GM19463 (cell line): ENCODE results near the gene SH3YL1.

ENCODE experiments used
- ATAC-seq: cut with Tn5 transposase; IDR thresholded peaks from one replicate; pipeline ENCODE4 v1.9.1; 2021; ENCODE audit warnings: mild to moderate bottlenecking, moderate library complexity; ENCODE audit not compliant: unreplicated experiment

SH3YL1 gene

DNA sequence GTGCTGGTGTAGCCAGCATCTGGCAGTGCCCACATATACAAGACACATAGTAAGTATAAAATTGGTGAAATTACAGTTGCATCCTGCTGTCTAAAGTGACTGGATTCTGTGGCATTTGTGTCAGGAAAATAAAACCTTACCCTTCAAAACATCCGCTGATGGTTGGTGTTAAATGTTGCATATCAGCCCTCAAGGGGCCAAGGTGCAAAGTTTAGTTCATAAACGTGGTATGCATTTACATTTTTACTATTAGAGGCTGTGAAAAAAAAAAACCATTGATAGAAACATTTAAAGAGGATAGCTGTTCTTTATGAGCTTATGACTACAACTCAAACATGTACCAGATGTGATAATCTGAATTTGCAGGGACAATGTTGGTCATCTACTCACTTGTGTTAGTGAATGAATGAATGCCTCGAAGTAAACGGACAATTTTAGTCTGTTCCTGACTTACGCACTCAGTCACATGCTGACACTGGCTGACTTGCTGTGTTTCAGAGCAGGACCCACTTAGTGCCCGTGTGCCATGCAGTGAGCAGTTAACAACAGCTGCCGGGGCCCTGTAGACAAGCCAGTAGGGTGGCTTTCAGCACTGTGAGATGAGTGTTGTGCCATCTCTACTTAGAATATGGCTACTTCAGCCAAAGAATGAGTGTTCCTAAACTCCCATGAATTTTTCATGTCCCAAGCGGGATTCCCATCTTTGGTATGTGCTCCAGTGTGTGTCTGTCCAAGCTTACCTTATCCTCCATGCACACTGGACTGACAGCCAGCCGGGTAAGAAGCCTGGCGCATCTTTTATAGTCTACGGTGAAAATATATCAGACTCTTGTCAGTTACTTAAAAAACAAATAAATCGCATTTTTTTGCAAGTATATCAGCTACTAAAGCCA, 18.8 kb upstream of the SH3YL1 start:
- ATAC-seq: no peak

DNA sequence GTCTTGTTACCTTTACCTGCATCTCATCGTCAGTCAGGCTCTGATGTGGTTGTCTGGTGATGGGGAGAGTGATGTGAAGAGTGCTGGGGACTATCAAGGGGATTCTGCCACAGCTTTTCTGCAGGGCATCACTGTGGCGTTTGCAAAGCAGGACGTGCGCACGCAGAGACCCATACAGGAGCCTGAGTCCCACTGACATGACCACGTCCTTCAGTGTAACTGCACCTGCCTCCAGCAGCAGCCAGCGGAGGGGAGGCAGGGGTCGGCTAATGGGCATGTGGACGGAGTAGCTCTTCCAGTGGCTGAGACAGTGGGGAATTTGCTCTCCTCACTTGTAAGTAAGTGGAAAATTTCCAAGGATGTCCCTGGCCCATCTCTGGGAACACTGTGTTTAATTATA, 17.5 kb upstream of the SH3YL1 start:
- no peak for ATAC-seq

DNA sequence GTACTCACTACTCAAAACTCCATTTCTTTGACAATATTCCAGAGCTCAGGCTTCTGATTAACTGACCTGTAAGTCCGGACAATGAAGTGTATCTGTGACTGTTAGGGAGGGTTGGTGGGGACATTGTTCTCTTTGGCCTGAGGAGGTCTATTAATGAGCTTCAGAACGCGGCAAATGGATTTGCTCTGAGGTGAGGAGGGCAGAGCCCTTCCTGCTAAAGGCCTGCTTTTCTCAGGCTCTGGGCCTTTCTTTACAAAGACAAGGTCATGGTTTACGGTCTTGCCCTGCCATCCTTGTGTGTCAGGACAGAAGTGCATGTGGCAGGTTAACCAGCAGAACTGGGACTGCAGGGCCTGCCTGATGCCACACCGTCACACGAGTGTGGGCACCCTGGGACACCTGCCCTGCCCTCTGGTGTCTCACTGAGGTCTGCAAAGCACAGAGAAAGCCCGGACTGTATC, 16.8 kb upstream of the SH3YL1 start:
- ATAC-seq: no peak

DNA sequence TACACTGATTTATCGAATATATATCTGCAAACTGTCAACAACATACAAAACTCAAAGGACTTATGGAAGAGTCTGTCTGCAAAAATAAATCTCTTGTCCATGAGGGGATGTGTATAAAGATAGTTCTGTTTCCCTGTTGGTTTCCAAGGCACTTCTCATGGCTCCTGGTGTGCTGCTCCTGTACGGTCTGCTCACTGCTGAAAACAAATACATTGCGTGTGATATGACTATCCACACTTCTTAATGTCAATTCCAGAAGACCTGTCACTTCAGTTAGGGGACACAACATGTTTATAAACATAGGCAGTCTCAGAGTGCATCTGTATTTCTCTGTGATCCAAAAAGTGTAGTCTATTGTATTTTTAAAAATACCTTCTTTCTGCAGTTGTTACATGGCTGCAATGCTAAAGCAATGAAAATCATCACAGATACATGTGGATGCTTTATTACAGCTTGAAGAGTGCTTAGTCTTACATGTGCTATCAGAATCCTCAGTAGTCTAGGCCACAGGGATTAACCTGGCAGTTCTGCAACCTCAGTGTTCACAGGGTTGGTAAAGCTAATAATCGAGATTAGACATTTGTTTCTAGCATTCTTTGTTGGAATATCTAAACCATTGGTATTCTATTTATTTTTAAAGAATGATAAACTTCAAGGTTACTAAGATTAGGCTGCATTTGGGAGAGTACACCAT, 16.3 kb upstream of the SH3YL1 start:
- ATAC-seq: no peak

DNA sequence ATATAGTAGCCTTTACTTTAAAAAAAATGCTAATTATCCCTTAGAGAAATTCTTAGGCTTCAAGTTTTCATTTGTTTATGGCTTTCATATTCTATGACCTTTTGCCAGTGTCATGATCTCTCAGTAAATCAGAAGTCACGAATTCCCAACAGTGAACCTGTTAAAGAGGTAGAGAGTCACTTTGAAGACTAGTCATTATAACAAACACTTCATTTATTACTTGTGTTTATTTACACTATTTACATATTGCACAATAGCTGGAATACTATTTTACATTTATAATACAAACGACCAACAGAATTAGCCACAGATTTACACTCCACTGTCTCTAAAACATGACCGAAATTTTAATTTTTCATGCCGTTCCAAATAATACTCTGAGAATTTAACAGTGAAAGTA, 15.5 kb upstream of the SH3YL1 start:
- no peak for ATAC-seq

DNA sequence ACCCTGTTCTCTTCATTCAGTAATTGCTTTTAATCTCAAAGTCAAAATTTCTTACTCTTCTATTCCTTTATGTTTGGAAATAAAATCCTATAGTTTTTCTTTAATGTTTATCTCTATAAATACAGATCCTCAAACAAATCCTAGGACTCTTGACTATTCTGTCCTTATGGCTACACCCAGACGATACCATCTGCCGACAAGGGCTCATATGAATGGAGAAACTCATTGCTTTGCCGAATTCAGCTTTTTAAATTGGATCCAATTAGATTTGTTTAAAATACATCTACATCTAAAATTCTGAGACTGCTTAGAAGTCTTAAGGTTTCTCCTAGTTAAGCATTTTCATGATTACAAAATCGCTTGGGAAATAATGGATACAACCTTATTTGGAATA, 15.1 kb upstream of the SH3YL1 start:
- ATAC-seq: no peak

DNA sequence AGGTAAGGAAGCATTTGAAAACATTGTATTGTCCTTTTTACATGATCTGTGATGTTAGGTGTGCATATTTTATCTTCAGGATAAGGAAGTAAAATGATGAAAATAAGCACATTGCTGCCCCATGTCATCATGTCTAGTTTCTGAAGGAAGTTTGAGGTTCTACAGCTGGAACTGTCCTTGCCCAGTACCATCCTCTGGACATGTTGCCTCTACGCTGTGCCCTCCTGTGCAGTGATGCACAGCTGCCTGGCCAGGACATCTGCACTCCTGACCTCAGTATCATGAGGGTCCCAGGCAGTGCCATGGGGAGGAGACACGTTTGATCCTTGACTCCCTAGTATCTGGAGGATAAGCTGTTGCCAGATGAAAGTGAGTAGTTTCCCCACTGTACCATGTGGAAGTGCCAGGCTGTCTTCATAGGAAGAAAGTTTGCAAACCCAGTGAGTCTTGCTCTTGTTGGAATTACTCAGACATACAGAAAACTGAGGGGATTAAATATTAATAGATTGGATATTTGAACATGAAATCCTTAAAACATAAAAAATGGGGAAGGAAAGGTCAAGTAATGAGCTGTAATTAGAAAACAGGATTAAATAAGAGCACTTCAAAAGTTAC, 14.6 kb upstream of the SH3YL1 start:
- no peak for ATAC-seq

DNA sequence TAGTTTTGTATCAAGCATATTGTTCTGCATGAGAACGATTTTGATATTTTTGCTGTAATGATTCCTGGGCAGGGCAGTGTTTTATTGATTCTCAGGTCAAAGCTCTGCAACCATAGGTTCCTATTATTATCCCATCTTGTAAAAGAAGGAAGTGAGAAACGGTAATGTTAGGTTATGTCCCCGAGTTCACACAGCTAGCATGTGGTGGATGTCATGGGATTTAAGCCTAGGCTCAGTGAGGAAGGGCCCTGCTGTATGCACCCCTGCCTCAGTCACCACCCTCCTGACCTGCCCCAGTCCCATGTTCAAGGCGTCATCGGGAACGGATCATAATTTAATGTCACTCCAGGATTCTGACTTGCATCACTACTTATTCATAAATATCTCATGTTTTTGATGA, 11.6 kb upstream of the SH3YL1 start:
- peak; percentile 98 for ATAC-seq

DNA sequence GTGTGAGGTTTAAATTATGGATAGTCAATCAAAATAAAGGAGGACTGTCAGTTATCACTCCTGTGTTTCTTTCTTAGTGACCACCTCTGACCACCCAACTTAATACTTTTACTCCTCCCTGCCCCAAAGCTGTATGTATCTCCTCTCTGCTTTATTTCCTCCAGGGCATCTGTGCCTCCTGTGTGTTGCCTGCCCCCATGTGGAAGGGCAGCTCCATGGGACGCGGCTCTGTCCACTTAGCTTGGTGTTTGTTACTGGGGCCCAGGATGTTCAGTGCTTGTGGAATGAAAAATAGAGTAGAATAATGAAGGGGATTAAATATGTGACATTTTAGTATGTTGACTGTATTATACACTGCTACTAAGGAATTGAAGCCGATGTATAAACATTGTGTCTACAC, 10.7 kb upstream of the SH3YL1 start:
- ATAC-seq: no peak

DNA sequence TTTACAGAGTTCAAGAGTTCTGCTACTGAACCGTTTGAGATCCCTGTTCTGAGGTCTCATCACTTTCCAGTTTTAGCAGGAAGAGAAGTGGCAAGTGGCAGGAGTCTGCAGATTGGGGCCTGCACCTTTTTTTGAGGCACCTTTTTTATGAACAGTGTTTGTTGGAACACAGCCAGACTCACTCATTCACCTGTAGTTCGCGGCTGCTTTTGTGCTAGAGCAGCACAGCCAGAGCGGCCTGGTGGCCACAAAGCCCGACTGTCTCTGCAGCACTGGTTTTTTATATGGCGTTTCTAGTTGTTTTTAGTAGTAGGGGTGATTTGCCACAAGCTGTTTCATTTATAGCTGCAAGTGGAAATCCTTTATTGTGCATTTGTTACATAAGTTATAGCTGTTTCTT, 9.5 kb upstream of the SH3YL1 start:
- ATAC-seq: no peak

DNA sequence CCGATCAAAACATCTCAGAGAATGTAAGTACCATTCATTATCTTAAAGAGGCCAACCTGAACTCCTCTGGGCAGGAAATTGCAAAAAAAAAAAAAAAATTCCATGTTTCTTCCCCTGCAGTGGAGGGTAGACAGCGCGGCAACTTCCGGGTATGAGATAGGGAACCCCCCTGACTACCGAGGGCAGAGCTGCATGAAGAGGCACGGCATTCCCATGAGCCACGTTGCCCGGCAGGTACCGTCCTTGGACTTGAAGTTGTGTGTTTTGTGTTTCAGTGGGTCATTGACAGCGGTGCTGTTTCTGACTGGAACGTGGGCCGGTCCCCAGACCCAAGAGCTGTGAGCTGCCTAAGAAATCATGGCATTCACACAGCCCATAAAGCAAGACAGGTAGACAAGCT, 8.1 kb upstream of the SH3YL1 start:
- no peak for ATAC-seq

DNA sequence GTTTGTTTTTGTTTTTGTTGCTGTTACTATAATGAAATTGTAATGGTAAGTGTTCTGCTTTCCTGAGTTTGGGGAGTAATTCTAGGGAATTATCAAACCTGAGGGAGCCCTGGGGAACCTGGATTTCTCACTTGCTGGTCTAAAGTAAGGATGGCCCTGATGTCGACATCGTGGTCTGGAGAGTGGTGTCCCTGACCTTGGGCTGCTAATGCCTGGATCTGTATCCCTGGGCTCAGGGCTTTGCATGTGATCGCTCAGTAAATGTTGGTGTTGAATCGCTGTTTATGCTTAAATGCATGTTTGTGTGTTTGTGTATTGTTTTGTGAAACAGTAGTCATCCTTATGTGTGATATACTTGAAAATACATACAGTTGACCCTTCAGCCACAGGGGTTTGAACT, 7.0 kb upstream of the SH3YL1 start:
- ATAC-seq: no peak

DNA sequence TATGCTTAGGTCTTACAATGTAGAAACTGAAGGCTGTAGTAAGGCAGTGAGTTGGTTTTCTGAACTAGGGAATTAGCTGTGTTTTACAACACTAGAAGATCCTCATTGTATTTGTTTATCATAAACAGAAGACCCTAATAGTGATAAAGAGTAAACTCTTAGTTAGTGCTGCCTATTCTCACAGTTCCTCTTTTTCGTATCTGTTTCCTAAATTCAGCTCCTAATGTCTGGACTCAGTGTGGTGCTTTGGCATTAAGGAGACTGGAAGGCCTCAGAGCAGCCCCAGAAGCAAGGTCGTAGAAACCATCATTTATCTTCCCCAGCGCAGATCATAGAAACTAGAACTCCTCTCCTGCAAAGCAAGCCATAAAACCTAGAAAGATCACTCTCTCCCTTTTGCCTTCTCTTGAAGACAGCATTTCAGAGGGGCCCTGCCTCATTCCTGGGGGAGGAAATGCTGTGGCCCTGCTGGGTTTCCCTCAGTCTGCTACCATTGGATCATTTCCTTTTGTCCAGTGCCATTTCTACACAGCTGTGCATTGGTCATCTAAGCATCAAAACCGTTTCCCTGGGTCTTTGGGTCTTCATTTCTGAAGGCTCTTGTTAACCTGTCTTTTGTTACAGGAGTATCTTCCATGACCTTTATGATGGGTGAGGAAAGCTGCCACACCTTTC, 5.7 kb upstream of the SH3YL1 start:
- ATAC-seq: no peak

DNA sequence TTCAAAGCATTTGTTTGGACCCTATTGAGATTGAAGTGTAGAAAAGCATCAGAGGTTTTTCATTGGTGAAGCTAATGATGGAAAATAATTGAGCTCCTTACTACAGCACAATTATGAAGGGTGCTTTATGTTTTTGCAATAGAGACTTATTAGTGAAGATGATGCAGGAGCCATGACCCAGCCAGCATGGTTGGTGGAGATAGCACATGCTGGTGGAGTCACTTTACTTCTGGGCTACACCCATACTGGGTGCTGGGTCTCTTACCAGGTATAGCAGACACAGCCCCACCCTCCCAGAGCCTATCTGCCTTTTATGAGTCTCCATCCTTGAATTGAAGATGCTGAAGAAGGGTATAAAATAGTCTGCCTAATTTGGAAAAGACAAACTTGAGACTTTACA, 4.5 kb upstream of the SH3YL1 start:
- no peak for ATAC-seq

DNA sequence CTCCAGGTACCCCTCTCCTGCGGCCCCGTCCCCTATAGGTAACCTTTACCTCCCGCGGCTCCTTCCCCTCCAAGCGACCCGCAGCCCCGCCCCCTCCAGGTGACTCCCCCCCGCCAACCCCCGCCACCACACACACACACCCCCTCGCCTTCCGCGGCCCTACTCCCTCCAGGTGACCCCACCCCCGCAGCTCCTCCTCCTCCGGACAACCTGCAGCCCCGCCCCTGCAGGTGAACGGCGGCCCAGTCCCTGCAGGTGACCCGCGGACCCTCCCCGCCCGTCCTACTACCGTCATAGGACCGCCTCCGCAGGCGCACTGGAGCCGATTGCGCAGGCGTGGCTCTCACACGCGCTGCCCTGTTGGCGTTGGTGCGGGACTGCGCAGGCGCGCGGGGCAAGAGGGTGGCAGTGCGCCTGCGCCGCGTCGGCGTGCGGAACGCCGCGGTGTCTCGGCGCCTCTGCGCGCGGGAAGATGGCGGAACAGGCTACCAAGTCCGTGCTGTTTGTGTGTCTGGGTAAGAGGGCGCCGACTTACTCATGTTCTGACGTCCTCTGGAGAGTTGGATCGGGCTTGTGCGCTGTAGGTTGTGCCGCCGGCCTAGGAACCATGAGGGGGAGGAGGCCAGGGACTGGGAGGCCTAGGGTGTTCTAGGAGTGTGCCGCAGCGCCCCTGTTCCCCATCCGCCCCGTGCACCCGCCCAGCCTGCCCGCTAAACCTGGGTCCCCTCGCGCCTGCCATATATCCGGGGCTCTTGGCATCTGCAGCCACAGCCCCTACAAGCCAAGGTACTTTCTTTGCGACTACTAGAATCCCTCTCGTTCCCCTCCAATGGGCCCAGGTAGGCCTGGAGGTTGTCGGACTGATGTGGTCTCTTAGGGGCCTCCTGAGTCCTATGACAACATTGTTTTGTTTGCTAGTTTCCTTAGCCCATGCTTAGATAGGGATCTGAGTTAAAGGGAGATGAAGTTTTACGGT, 949 bp upstream of the SH3YL1 start, which contains the start of gene ACP1:
Gene ACP1 (plus strand): TSS at position 455 of the 976 bp plus-strand sequence. CDS start 18 bp downstream, at position 473.
- peak; percentile 86 for ATAC-seq

DNA sequence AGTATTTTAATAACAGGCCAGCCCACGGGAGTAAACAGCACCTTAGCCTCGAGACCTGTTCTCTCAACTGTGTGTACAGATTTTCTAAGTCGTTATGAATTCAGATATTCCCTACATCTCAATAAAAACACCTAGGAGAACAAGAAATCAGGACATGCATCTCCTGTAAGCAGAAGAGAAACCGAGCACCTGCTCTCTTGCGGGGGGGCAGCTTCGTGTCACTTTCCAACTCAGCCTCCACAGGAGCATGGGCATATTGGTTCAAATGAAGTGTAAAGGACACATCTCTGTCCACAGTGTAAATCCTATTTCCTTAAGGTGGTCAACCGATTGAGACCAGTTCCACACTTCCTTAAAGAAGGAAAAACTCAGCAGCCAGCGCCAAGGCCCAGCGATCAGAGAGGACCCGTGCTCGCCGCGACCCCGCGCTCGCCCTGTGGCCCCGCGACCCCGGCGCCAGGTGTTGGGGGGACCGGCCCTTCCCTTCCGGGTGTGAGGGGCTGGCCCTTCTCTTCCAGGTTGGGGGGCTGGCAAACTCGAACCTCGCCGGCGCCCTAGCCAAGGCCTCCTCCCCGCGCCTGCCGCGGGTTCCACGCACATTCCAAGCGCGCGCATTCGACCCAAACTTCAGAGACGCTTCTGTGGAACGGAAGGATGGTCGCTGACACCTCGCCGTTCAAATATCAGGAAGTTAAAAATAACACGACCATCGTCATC, 652 bp downstream of the SH3YL1 start:
- ATAC-seq: no peak

DNA sequence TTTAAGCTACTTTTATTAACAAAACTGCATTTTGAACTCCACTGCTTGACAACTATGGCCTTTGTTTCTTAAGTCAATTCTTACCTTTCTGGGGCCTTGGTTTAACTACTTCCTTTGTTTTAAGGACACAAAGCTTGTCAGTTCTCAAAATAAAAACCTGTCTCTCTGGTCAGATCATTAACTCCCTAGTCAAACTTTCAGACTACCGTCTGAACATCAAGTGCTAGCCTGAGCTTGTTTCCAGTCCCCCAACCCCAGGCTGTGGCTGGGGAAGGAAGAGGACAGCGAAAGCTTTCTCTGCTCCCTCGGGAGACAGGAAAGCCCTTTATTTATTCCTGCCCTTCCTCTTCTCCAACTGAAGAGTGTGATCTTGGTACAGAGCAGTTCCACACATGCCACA, 1.7 kb downstream of the SH3YL1 start:
- ATAC-seq: no peak

DNA sequence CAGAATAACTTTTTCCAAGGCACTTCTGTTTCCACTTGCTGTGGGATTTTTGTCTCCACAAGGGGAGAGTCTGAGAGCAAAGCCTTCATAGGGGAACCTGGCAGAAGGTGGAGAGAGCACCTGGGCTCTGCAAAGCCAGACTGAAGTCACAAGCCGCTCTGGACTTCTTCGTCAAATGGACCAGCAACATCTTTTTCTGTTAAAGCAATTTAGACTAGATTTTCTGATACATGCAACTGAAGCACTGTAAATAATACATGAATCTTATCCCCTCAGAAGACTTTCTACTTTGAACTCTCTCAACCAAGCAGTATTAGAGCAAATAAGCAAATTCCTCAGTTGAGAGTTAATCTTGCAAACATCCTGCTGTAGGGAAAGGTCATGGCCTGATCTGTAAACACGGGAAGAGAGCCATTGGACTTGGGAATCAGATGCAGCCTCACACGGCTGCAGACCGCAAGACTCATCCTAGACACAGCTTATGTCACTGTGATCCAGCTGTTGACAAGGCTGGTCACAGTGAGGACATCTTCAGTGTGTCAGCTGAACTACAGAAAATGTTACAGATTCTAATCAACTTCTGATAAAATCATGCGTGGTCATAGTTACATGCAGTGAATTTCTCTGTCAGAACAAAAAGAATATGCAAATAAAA, 3.2 kb downstream of the SH3YL1 start:
- ATAC-seq: no peak

DNA sequence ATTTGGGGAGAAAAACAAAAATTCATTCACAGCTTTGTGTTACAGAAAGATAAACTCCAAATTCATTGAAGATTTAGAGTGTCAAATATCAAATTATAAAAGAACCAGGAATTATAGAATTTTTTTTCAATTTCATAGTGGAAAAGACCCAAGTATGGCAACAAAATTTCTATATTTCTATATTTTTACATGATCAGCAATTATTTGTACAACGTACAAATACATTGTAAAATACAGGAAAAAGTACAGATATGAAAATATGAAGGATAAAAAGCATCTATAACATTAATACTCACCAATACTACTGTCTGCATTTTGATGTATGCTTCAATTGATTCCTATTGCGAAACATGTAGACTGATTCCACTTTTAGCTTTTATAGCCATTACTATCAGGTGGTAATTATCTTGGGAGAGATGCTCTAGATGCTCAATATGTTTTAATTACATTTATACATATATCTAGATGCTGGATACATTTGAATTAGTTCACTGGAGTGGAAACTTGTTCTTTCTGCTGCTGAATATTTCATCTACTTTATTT, 4.0 kb downstream of the SH3YL1 start:
- ATAC-seq: no peak
